GM06990 (cell line): ENCODE results near the gene VCY.
"Not testable (repeated sequence)": the region's sequence is repeated elsewhere in the genome, so short reads cannot be mapped to it uniquely, and the experiment has no call there.

Experiments used
- DNase-seq: peaks from one replicate; pipeline ENCODE4 v3.0.0-alpha.2; 2011; ENCODE audit not compliant: insufficient read length; ENCODE audit errors: extremely low read depth
- H3K27me3 ChIP-seq: replicated peaks from 2 replicates; pipeline ENCODE4 v1.6.0; 2011; ENCODE audit warnings: low read length; ENCODE audit not compliant: control insufficient read depth, insufficient read depth
- H3K36me3 ChIP-seq: 2 replicates; pipeline ENCODE4 v1.5.1; 2011; ENCODE audit warnings: low read length; ENCODE audit not compliant: control insufficient read depth, insufficient read depth
- H3K4me3 ChIP-seq: replicated peaks from 2 replicates; pipeline ENCODE4 v1.5.1; 2011; ENCODE audit warnings: low read depth, mild to moderate bottlenecking, control low read depth, low read length

The VCY gene

GRCh38 chrY:13986373-13986772 lies at the start of gene VCY:
Gene VCY, minus strand, starts transcription at chrY:13986473. Its CDS starts 33 bp downstream, at chrY:13986440.
- DNase-seq, H3K4me3 ChIP-seq, H3K36me3 ChIP-seq, H3K27me3 ChIP-seq: not testable (repeated sequence)

GRCh38 chrY:14030395-14030794 lies 44.1 kb upstream of the VCY start:
- not testable (repeated sequence) for H3K36me3 ChIP-seq, H3K4me3 ChIP-seq, H3K27me3 ChIP-seq, DNase-seq

DNA sequence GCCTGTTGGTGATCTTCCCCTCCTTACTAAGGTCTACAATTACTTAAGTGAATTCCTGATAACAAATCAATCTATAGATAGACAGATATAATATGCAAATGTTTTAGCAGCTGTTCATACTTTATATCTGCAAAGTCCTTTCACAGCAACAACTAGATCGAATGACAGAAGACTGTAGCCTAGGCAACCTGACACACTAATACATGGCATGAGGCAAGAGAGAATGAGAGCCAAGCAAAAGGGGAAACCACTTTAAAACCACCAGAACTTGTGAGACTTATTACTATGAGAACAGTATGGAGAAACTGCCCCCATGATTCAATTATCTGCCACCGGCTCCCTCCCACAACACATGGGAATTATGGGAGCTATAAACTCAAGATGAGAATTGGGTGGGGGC lies 25.6 kb upstream of the VCY start:
- DNase-seq, H3K36me3 ChIP-seq, H3K27me3 ChIP-seq, H3K4me3 ChIP-seq: not testable (repeated sequence)

DNA sequence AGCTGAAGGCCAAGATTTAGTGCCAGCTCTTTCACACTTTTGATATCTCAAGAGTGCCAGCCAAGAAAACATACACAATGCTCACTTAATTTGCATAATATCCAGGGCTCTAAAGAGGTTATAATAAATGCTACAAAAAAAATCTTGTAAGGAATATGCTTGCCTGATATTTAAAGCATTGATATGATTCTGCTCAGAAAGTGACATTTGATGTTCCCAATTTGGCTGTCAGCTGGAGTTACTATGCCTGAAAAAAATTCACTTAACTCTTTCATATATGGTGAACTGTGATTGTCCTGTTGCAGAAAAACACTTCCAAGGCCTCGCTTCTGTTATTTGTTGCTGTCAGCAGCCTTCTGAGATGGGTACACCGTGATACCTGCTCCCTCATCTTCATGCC lies 43.9 kb downstream of the VCY start:
- H3K4me3 ChIP-seq, H3K36me3 ChIP-seq, H3K27me3 ChIP-seq, DNase-seq: not testable (repeated sequence)
